NCI-H1092 (cell line): ENCODE measurements around the gene EEF1A1.
"Not testable (repeated sequence)": the region's sequence is repeated elsewhere in the genome, so short reads cannot be mapped to it uniquely, and the experiment has no call there.

Experiments
- DNase-seq: peaks from one replicate; lab custom pipeline; 2025; lab: John Stamatoyannopoulos, UW

The EEF1A1 gene

GRCh38 chr6:73537677-73538076, 16.8 kb upstream of the EEF1A1 start:
- no peak for DNase-seq

DNA sequence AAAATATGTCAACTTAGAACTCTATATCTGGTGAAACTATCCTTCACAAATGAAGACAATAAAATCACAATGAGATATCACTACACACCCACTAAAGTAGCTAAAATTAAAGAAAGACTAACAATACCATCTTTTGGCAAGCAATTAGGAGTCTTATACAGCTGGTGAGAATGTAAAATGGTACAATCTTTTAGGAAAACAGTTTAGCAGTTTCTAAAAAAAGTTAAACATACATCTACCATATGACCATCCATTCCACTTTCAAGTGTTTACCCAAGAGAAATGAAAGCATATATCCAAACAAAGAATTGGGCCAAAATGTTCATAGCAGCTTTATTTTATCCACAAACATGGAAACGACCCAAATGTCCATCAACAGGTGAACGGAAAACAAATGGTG, 13.8 kb upstream of the EEF1A1 start:
- DNase-seq: no peak

DNA sequence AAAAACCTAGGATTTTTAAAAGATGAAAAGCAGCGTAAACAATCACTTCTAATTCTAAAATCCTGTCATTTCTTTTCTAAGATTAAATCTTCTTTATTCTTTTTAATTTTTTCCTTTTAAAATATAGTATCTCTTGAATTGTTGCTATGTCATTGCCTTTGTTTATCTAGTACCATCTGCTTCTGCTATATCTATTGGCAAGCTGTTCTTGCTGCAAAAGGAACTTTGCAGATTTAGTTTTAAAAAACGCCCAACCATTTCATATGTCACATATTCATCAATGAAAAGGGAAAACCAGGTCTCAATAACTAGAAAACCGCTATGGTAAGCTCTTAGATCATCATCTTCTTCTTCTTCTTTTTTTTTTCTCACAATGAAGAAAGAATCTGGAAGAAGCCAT, 11.5 kb upstream of the EEF1A1 start:
- no peak for DNase-seq

DNA sequence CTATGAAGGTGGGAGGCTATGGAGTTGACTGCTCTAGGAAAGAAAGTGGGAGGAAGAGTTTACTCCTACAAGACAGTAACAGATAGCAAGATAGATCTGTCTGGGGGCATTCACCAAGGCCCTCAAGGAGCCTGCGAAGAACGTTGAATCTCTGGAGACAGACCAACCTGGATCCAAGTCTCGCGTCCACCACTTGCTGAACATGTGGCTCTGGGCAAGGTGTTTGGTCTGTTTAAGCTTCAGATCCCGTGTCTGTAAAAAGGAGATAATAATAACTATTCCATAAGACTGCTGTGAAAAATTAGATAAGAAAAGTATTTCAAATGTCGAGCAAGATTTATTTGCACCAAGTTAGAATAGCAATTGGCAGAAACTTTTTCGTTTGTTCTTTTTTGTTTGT, 8.1 kb upstream of the EEF1A1 start:
- DNase-seq: no peak

GRCh38 chr6:73525546-73526330, 4.9 kb upstream of the EEF1A1 start:
- no peak for DNase-seq

DNA sequence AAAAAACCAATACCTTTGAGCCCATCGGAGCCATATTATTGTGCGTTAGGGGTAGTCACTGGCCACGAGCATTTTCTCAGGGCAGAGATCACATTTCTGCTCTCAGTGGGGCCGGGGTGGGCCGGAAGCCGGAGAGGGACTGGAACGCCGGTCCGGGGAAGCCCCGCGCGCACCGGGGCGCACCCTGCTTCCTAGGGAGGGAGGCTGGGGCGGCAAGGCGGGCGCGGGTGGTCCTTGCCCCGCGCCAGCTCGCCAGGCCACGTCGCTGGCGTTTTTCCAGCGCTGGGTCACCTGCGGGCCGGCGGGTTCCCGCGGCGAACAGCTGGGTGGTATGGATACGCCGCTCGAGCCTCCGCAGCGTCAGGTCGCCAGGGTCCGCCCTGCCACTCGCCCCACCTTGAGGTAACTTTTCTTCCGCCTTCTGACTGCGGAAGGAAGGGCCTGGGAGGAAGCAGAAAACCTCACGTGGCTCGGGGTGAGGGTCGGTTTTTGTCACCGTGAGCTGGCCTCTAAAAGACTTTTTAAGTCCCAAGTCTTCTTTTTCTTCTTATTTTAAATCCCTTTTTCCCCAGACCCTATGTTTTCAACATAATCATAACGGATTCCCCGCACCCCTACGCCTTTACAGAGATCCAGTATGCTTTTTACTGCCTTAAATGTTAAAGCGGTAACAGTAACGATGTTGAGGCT, 2.7 kb upstream of the EEF1A1 start:
- peak; percentile 1 for DNase-seq

- DNase-seq: peak; percentile 26
These were observed 636 bp upstream of the EEF1A1 start for GRCh38 chr6:73521351-73521985.

- DNase-seq: no peak
These were observed 725 bp downstream of the EEF1A1 start for GRCh38 chr6:73519926-73520687.

GRCh38 chr6:73518982-73519881, 1.6 kb downstream of the EEF1A1 start:
- not testable (repeated sequence) for DNase-seq

GRCh38 chr6:73518100-73518981, 2.5 kb downstream of the EEF1A1 start:
- DNase-seq: not testable (repeated sequence)

- DNase-seq: no peak
These were observed 4.0 kb downstream of the EEF1A1 start for GRCh38 chr6:73516514-73517489.

- no peak for DNase-seq
These were observed 5.6 kb downstream of the EEF1A1 start for GRCh38 chr6:73515204-73515655.

- no peak for DNase-seq
These were observed 6.1 kb downstream of the EEF1A1 start for GRCh38 chr6:73514746-73515110.

GRCh38 chr6:73513496-73513854, 7.4 kb downstream of the EEF1A1 start:
- no peak for DNase-seq

DNA sequence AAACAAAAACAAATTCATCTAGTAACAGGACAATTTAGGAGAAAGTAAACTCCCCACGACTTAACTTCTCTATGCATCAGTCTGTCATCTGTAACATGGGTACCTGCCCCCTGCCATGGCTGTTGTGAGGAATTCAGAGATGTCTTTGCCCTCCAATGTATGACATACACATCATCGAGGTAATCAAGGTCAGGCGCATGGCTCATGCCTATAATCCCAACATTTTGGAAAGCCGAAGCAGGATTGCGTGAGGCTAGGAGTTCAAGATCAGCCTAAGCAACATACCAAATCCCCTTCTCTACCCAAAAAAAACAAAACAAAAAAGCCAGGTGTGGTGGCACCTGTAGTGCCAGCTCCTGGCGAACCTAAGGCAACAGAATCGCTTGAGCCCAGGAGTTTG, 9.0 kb downstream of the EEF1A1 start:
- no peak for DNase-seq

DNA sequence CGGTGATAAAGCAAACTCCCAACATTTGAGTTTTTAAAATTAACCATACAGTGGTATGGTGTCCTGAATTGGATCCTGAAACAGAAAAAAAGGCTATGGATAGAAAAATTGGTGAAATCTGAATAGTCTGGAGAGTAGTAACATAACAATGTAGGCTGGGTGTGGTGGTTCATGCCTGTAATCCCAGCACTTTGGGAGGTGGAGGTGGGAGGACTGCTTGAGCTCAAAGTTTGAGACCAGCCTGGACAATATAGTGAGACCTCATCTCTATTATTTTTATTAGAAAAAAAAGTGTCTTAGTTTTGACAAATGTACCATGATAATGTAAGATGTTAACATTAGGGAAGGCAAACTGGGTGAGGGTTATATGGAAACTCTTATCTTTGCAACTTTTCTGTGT, 11.0 kb downstream of the EEF1A1 start:
- DNase-seq: no peak

DNA sequence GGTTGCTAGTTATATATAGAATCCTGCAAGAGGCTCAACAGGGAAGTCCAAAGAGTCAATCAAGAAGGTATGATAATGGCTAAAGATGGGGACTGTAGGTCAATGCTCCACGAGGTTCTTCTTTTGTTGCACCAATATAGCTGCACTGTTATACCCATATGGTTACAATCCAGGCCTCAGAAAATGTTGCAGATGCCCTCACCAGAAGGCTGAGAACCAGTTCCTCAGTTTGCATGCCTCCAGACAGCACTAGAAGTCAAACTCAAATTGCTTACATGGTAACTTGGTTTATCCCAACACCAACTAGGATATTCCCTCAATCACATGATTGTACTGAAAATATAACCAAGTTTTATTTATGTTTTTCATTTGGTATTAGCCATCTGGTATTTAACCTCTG, 12.1 kb downstream of the EEF1A1 start:
- no peak for DNase-seq

GRCh38 chr6:73506246-73506645, 14.6 kb downstream of the EEF1A1 start:
- no peak for DNase-seq

DNA sequence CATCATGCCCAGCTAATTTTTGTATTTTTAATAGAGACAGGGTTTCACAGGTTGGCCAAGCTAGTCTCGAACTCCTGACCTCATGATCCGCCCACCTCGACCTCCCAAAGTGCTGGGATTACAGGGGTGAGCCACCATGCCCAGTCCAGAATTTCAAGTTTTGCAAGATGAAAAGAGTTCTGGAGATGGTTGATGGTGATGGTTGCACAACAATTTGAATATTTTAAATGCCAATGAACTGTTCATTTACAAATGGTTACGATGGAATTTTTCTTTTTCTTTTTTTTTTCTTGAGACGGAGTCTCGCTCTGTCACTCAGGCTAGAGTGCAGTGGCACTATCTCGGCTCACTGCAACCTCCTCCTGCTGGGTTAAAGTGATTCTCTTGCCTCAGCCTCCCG, 15.1 kb downstream of the EEF1A1 start:
- DNase-seq: not testable (repeated sequence)
